C4-2B (cell line): ENCODE results near the gene S1PR5.

Experiments used
- ZFX ChIP-seq: fragments of 450-650 bp; IDR thresholded peaks from 2 replicates; pipeline ENCODE4 v1.6.1; 2017
- TF ChIP-seq, protein P1 (sequence below): fragments of 450-650 bp; conservative IDR thresholded peaks from 2 replicates; pipeline ENCODE4 v1.5.1; 2017; ENCODE audit warnings: mild to moderate bottlenecking

- TF ChIP-seq, protein P1, sequence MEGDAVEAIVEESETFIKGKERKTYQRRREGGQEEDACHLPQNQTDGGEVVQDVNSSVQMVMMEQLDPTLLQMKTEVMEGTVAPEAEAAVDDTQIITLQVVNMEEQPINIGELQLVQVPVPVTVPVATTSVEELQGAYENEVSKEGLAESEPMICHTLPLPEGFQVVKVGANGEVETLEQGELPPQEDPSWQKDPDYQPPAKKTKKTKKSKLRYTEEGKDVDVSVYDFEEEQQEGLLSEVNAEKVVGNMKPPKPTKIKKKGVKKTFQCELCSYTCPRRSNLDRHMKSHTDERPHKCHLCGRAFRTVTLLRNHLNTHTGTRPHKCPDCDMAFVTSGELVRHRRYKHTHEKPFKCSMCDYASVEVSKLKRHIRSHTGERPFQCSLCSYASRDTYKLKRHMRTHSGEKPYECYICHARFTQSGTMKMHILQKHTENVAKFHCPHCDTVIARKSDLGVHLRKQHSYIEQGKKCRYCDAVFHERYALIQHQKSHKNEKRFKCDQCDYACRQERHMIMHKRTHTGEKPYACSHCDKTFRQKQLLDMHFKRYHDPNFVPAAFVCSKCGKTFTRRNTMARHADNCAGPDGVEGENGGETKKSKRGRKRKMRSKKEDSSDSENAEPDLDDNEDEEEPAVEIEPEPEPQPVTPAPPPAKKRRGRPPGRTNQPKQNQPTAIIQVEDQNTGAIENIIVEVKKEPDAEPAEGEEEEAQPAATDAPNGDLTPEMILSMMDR = no peak
- no peak for TF ChIP-seq ZFX
These were observed 18.4 kb upstream of the S1PR5 start for GRCh38 chr19:10535613-10536012.
